ENCODE measurements around the gene GPR26. TPM values are rescaled to one million over a fixed set of nuclear protein-coding genes. Genes with fewer than 3 reads are reported as not detected.

GPR26 gene
- total and polyA plus RNA-seq, 2 experiments from 2014 or later = not detected

DNA sequence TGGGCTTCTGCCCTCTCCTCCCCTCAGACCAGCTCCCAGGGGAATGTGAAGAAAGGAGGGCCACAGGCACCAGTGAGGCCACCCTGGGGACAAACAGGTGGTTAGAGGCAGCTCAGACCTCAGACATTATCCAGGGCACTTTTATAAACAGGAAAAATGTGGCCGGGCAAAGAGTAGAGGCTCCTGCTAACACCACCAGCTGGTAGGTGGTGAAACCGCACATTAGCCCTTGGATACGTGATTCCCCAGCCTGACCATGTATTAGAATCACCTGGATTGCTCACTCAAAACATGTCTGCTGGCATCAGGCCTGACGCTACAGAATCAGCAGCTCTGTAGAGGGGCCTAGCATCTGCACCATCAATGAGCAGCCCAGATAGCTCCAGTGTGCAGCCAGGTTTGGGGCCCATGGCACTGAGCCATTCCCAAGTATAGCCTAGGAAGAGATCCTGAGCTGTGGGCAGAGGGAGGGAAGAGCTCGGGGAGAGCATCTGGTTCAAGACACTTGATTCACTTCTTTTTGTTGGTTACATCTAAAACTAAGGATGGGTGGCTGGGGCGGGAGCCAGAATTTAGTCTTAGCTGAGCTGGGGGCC, 37.1 kb downstream of the GPR26 start:
- Histone ChIP-seq H3K79me2 (no peaks in the 10 kb centered on the region), H3K4me3 (no peak overlapping the region), H3K9me2 (replicated peaks; ENCODE audit: insufficient read depth) (no peaks in the 10 kb centered on the region), H3K9me3 (ENCODE audit: low read depth) (no peaks in the 10 kb centered on the region), H3K4me2 (no peak overlapping the region), H2AFZ (no peak overlapping the region), H3K4me1 (ENCODE audit: insufficient read depth) (no peaks in the 10 kb centered on the region), H3K27me3 (peaks cover 15% of the 10 kb centered on the region), H4K20me1 (ENCODE audit: insufficient read depth, poor library complexity, severe bottlenecking) (no peaks in the 10 kb centered on the region), H3K27ac (no peak overlapping the region), H3K36me3 (replicated peaks; ENCODE audit: insufficient read depth, low read depth) (no peaks in the 10 kb centered on the region)
- TF ChIP-seq EZH2phosphoT487 (IDR thresholded peaks at IDR 0.05; ENCODE audit: low read depth, severe bottlenecking, unreplicated experiment) = no peak
- TF ChIP-seq, protein P1, sequence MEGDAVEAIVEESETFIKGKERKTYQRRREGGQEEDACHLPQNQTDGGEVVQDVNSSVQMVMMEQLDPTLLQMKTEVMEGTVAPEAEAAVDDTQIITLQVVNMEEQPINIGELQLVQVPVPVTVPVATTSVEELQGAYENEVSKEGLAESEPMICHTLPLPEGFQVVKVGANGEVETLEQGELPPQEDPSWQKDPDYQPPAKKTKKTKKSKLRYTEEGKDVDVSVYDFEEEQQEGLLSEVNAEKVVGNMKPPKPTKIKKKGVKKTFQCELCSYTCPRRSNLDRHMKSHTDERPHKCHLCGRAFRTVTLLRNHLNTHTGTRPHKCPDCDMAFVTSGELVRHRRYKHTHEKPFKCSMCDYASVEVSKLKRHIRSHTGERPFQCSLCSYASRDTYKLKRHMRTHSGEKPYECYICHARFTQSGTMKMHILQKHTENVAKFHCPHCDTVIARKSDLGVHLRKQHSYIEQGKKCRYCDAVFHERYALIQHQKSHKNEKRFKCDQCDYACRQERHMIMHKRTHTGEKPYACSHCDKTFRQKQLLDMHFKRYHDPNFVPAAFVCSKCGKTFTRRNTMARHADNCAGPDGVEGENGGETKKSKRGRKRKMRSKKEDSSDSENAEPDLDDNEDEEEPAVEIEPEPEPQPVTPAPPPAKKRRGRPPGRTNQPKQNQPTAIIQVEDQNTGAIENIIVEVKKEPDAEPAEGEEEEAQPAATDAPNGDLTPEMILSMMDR (IDR thresholded peaks at IDR 0.05; ENCODE audit: poor library complexity) = no peak
- no peak for TF ChIP-seq EZH2 (IDR thresholded peaks at IDR 0.05; ENCODE audit: borderline replicate concordance)
- 74% methylated on average over 6 of the region's 6 CpGs for WGBS (ENCODE audit: low lambda C conversion rate, missing lambda C conversion rate)
- DNase-seq (ENCODE audit: low spot score) = no peak

DNA sequence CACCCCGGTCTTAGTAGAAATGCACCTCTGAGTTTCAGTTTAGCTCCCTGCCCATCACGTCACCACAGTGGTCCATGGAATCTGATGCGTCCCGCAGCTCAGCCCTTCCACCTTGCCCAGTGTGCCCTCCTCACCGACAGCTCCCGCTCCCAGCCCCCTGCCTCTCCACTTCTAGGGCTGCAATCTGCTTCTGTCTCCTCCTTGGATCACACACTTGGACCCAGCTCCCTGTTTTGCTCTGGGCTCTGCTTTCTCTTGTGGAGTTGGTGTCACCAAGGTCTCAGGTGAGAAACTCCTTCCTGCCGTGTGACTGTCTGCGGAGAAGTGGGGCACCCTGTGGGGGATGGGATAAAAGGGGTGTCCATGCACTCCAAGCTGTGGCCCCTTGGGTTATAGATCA, 37.9 kb downstream of the GPR26 start:
- WGBS (ENCODE audit: low lambda C conversion rate, missing lambda C conversion rate) = 94% methylated on average over 8 of the region's 8 CpGs
- Histone ChIP-seq H3K27ac (no peak overlapping the region), H3K79me2 (no peaks in the 10 kb centered on the region), H3K9me2 (replicated peaks; ENCODE audit: insufficient read depth) (no peaks in the 10 kb centered on the region), H3K4me1 (ENCODE audit: insufficient read depth) (no peaks in the 10 kb centered on the region), H3K4me2 (no peak overlapping the region), H2AFZ (no peak overlapping the region), H3K27me3 (peaks cover 18% of the 10 kb centered on the region), H4K20me1 (ENCODE audit: insufficient read depth, poor library complexity, severe bottlenecking) (no peaks in the 10 kb centered on the region), H3K36me3 (replicated peaks; ENCODE audit: insufficient read depth, low read depth) (no peaks in the 10 kb centered on the region), H3K9me3 (ENCODE audit: low read depth) (no peaks in the 10 kb centered on the region), H3K4me3 (no peak overlapping the region)
- no peak for DNase-seq (ENCODE audit: low spot score)
- TF ChIP-seq, protein P1 (IDR thresholded peaks at IDR 0.05; ENCODE audit: poor library complexity) = no peak
- no peak for TF ChIP-seq EZH2phosphoT487 (IDR thresholded peaks at IDR 0.05; ENCODE audit: low read depth, severe bottlenecking, unreplicated experiment)
- no peak for TF ChIP-seq EZH2 (IDR thresholded peaks at IDR 0.05; ENCODE audit: borderline replicate concordance)

DNA sequence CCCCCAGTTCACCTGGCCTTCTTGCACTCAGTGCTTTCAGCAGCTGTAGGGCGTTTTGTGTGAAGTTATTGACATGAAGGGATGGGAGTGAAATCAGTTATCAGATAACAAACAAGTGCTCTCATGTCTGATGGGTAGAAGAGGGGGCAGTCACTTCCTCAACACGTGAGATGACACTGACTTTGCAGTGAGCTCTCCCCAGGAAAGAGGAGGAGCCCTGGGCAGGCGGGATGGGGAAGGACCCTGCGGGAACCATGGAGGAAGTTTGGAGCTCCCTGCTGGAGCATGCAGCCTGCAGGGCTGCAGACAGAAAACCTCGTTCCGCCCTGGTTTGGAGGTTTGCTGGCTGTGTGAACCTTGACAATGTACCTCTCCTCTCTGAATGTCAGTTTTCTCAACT, 38.7 kb downstream of the GPR26 start:
- Histone ChIP-seq H3K27me3 (peaks cover 18% of the 10 kb centered on the region), H3K4me2 (no peak overlapping the region), H3K79me2 (no peaks in the 10 kb centered on the region), H3K9me2 (replicated peaks; ENCODE audit: insufficient read depth) (no peaks in the 10 kb centered on the region), H3K4me3 (no peak overlapping the region), H3K27ac (no peak overlapping the region), H3K36me3 (replicated peaks; ENCODE audit: insufficient read depth, low read depth) (no peaks in the 10 kb centered on the region), H2AFZ (no peak overlapping the region), H3K4me1 (ENCODE audit: insufficient read depth) (no peaks in the 10 kb centered on the region), H3K9me3 (ENCODE audit: low read depth) (no peaks in the 10 kb centered on the region), H4K20me1 (ENCODE audit: insufficient read depth, poor library complexity, severe bottlenecking) (no peaks in the 10 kb centered on the region)
- WGBS (ENCODE audit: low lambda C conversion rate, missing lambda C conversion rate) = 44% methylated on average over 6 of the region's 6 CpGs
- no peak for DNase-seq (ENCODE audit: low spot score)
- TF ChIP-seq EZH2 (IDR thresholded peaks at IDR 0.05; ENCODE audit: borderline replicate concordance) (no peak), EZH2phosphoT487 (IDR thresholded peaks at IDR 0.05; ENCODE audit: low read depth, severe bottlenecking, unreplicated experiment) (no peak)
- TF ChIP-seq, protein P1 (IDR thresholded peaks at IDR 0.05; ENCODE audit: poor library complexity) = no peak
